H1 (cell line): ENCODE data around the gene CAMSAP1. TPM values are rescaled to one million over a fixed set of nuclear protein-coding genes. Genes with fewer than 3 reads are reported as not detected.

Experiments used
- CTCF ChIA-PET: fragments of 300-600 bp; sonication (Branson Sonifier 250); formaldehyde crosslinking; loops from one replicate; lab custom pipeline; 2021; ENCODE audit not compliant: partially characterized antibody; lab: Charles Lee
- POLR2A ChIA-PET: fragments of 300-600 bp; sonication (Branson Sonifier 250); formaldehyde crosslinking; loops from one replicate; lab custom pipeline; 2021; ENCODE audit warnings: inconsistent platforms; ENCODE audit not compliant: partially characterized antibody; lab: Charles Lee
- DNase-seq, 2 experiments: peaks; one replicate each; pipeline versions ENCODE4 v3.0.0 to v3.0.0-alpha.2; 2010 to 2022; ENCODE audit warnings: low spot score in 2 of 2, low read depth in 1 of 2, mixed read lengths in 1 of 2
- FAIRE-seq: peaks from 2 replicates; lab custom pipeline; 2011; peaks lifted over from hg19 to GRCh38; lab: Jason Lieb, UNC
- H2AFZ ChIP-seq: 2 replicates; pipeline ENCODE4 v1.8.1; 2012; ENCODE audit warnings: low read length, inconsistent platforms
- H2AK5ac ChIP-seq: 2 replicates; pipeline ENCODE4 v1.6.1; 2013; ENCODE audit warnings: low read depth, low read length
- H2BK120ac ChIP-seq: replicated peaks from 2 replicates; pipeline ENCODE3; 2013; ENCODE audit warnings: low read depth, low read length, inconsistent platforms
- H2BK12ac ChIP-seq: 2 replicates; pipeline ENCODE4 v1.6.1; 2013; ENCODE audit warnings: low read depth, low read length
- H2BK15ac ChIP-seq: 2 replicates; pipeline ENCODE4 v1.6.1; 2013; ENCODE audit warnings: low read length
- H2BK20ac ChIP-seq: 2 replicates; pipeline ENCODE4 v1.6.1; 2013; ENCODE audit warnings: low read length
- H2BK5ac ChIP-seq: 2 replicates; pipeline ENCODE4 v1.6.1; 2013; ENCODE audit warnings: low read depth, low read length
- H3K14ac ChIP-seq: 2 replicates; pipeline ENCODE4 v1.6.1; 2013; ENCODE audit warnings: inconsistent platforms; ENCODE audit not compliant: insufficient read length
- H3K18ac ChIP-seq: 2 replicates; pipeline ENCODE4 v1.6.1; 2013; ENCODE audit warnings: low read length; ENCODE audit errors: extremely low read depth
- H3K23ac ChIP-seq: 2 replicates; pipeline ENCODE4 v1.6.1; 2013; ENCODE audit warnings: inconsistent platforms; ENCODE audit not compliant: insufficient read length
- H3K23me2 ChIP-seq: 2 replicates; pipeline ENCODE4 v1.6.1; 2013; ENCODE audit warnings: low read depth, low read length
- H3K27ac ChIP-seq: 2 replicates; pipeline ENCODE4 v1.6.1; 2011; ENCODE audit warnings: low read depth, low read length, inconsistent platforms
- H3K27me3 ChIP-seq, 4 experiments: replicated peaks in 1 of 4; 1 replicate in 1 of 4; 2 replicates in 3 of 4; pipeline versions ENCODE4 v1.6.1 to v1.8.1; 2011 to 2013; ENCODE audit warnings: low read length in 3 of 4, mild to moderate bottlenecking in 3 of 4, inconsistent platforms in 2 of 4, mixed read lengths in 2 of 4, moderate library complexity in 1 of 4; ENCODE audit not compliant: control insufficient read depth in 3 of 4, insufficient read depth in 3 of 4; ENCODE audit errors: extremely low read depth in 1 of 4
- H3K36me3 ChIP-seq, 4 experiments: 2 replicates each; pipeline versions ENCODE4 v1.6.1 to v1.8.1; 2011 to 2013; ENCODE audit warnings: mild to moderate bottlenecking in 4 of 4, low read length in 3 of 4, moderate library complexity in 2 of 4, control low read depth in 1 of 4, inconsistent platforms in 1 of 4; ENCODE audit not compliant: insufficient read depth in 4 of 4, control insufficient read depth in 2 of 4
- H3K4ac ChIP-seq: replicated peaks from 2 replicates; pipeline ENCODE3; 2013; ENCODE audit warnings: low read length, low read depth, mixed read lengths, inconsistent platforms; ENCODE audit not compliant: insufficient read length
- H3K4me1 ChIP-seq, 4 experiments: replicated peaks in 1 of 4; 1 replicate in 1 of 4; 2 replicates in 3 of 4; pipeline versions ENCODE4 v1.6.1 to v1.8.1; 2011 to 2013; ENCODE audit warnings: low read length in 3 of 4, inconsistent platforms in 2 of 4, mixed read lengths in 1 of 4; ENCODE audit not compliant: insufficient read depth in 4 of 4, control insufficient read depth in 3 of 4
- H3K4me2 ChIP-seq, 2 experiments: 2 replicates each; pipeline versions ENCODE4 v1.6.1 to v1.8.1; 2011 to 2013; ENCODE audit warnings: low read depth in 2 of 2, low read length in 2 of 2, control low read depth in 1 of 2, inconsistent platforms in 1 of 2, mild to moderate bottlenecking in 1 of 2; ENCODE audit not compliant: insufficient read depth in 1 of 2
- H3K4me3 ChIP-seq, 4 experiments: fragments of 200-600, 300-600 bp in 1 of 4; sonication (generic), shearing (Covaris generic), sonication (Bioruptor Twin) in 1 of 4; 2 replicates each; pipeline versions ENCODE4 v1.5.1 to v1.8.1; 2011 to 2016; ENCODE audit warnings: low read length in 4 of 4, low read depth in 3 of 4, control low read depth in 2 of 4, inconsistent platforms in 2 of 4, mild to moderate bottlenecking in 2 of 4, mixed read lengths in 1 of 4, moderate library complexity in 1 of 4; ENCODE audit not compliant: insufficient read depth in 2 of 4; ENCODE audit errors: extremely low read depth in 1 of 4
- H3K56ac ChIP-seq: replicated peaks from 2 replicates; pipeline ENCODE3; 2013; ENCODE audit warnings: low read depth, mild to moderate bottlenecking, mixed read lengths, low read length, inconsistent platforms; ENCODE audit not compliant: insufficient read length
- H3K79me1 ChIP-seq: 2 replicates; pipeline ENCODE4 v1.6.1; 2013; ENCODE audit warnings: low read depth, low read length, control low read depth
- H3K79me2 ChIP-seq, 2 experiments: 2 replicates each; pipeline versions ENCODE4 v1.6.1 to v1.8.1; 2012 to 2013; ENCODE audit warnings: low read length in 2 of 2, mild to moderate bottlenecking in 2 of 2, inconsistent platforms in 1 of 2; ENCODE audit not compliant: insufficient read depth in 2 of 2, control insufficient read depth in 1 of 2
- H3K9ac ChIP-seq, 4 experiments: replicated peaks in 1 of 4; 1 replicate in 1 of 4; 2 replicates in 3 of 4; pipeline versions ENCODE4 v1.6.1 to v1.8.1; 2011 to 2013; ENCODE audit warnings: low read depth in 3 of 4, low read length in 3 of 4, control low read depth in 2 of 4, mild to moderate bottlenecking in 2 of 4, moderate library complexity in 2 of 4, inconsistent platforms in 1 of 4; ENCODE audit errors: extremely low read depth in 1 of 4
- H3K9me3 ChIP-seq, 2 experiments: 2 replicates each; pipeline versions ENCODE4 v1.6.1 to v1.8.1; 2012 to 2013; ENCODE audit warnings: mild to moderate bottlenecking in 2 of 2, moderate library complexity in 2 of 2, control low read depth in 1 of 2, inconsistent platforms in 1 of 2, low read depth in 1 of 2, low read length in 1 of 2, mixed read lengths in 1 of 2; ENCODE audit not compliant: insufficient read depth in 2 of 2
- H4K20me1 ChIP-seq, 2 experiments: replicated peaks in 1 of 2; 2 replicates each; pipeline versions ENCODE3 to v1.8.1; 2011 to 2013; ENCODE audit warnings: inconsistent platforms in 2 of 2, low read length in 2 of 2, mild to moderate bottlenecking in 1 of 2; ENCODE audit not compliant: insufficient read depth in 2 of 2, control insufficient read depth in 1 of 2
- H4K5ac ChIP-seq: 2 replicates; pipeline ENCODE4 v1.6.1; 2013; ENCODE audit warnings: low read length, low read depth, mixed read lengths, inconsistent platforms; ENCODE audit not compliant: insufficient read length
- H4K8ac ChIP-seq: 2 replicates; pipeline ENCODE4 v1.8.0; 2013; ENCODE audit warnings: mild to moderate bottlenecking, moderate library complexity, low read length, inconsistent platforms; ENCODE audit not compliant: insufficient read depth; ENCODE audit errors: extremely low read depth
- H4K91ac ChIP-seq: replicated peaks from 2 replicates; pipeline ENCODE3; 2013; ENCODE audit warnings: low read length, mixed read lengths, inconsistent platforms; ENCODE audit not compliant: insufficient read length
- CBX8 ChIP-seq: fragments of 300-800, 300-1000 bp; sonication (generic); IDR thresholded peaks from 2 replicates; pipeline ENCODE4 v1.7.1; 2016; ENCODE audit warnings: low read depth, low read length, borderline replicate concordance
- EZH2 ChIP-seq: fragments of 200-600 bp; sonication (generic); IDR thresholded peaks from 2 replicates; pipeline ENCODE4 v1.7.1; 2012; ENCODE audit warnings: low read depth, mild to moderate bottlenecking, moderate library complexity, low read length, inconsistent platforms; ENCODE audit not compliant: severe bottlenecking
- JUN ChIP-seq: IDR thresholded peaks from 2 replicates; pipeline ENCODE4 v1.6.1; 2011; ENCODE audit warnings: low read depth, mild to moderate bottlenecking, improper control_type of control experiment, low read length
- WGBS, 2 experiments: shearing (Covaris generic) in 1 of 2; methylation state at CpG; one replicate each; pipeline versions ENCODE4 v1.1.6 to v1.1.7; 2013 to 2015; ENCODE audit warnings: low lambda C conversion rate in 2 of 2, mixed read lengths in 2 of 2, inconsistent platforms in 1 of 2, low coverage in 1 of 2, missing lambda C conversion rate in 1 of 2; ENCODE audit not compliant: insufficient replicate concordance in 2 of 2, insufficient coverage in 1 of 2, insufficient read length in 1 of 2; ENCODE audit errors: extremely low coverage in 1 of 2, missing lambda C conversion rate in 1 of 2; 5-methylcytosine and 5-hydroxymethylcytosine counted together
- polyA plus RNA-seq, 7 experiments: library from polyadenylated mRNA; depleted of rRNA in 3 of 7; stranded (reverse) in 5 of 7; unstranded in 2 of 7; fragments of >200 nt in 5 of 7; fragments of 200-250 nt in 2 of 7; gene quantifications; 1 replicate in 5 of 7; 2 replicates in 1 of 7; 4 replicates in 1 of 7; pipeline versions ENCODE4 v1.2.1 to v1.2.3, GENCODE V29; 2011 to 2013; ENCODE audit warnings: missing spikeins in 2 of 7, mixed read lengths in 2 of 7
- total RNA-seq: library from RNA; stranded (reverse); fragmentation: NEBNext Ultra II Directional; extraction: Animal tissue kit (Norgen Biotek cat#: 25700); gene quantifications from 2 replicates; pipeline ENCODE4 v1.2.1, GENCODE V29; 2021

The CAMSAP1 gene
- total and polyA plus RNA-seq, 2 of the 8 experiments (the other 6 are each of a cell fraction or from before 2014, with no cell fraction given) = 13.4 to 44.0 TPM

DNA sequence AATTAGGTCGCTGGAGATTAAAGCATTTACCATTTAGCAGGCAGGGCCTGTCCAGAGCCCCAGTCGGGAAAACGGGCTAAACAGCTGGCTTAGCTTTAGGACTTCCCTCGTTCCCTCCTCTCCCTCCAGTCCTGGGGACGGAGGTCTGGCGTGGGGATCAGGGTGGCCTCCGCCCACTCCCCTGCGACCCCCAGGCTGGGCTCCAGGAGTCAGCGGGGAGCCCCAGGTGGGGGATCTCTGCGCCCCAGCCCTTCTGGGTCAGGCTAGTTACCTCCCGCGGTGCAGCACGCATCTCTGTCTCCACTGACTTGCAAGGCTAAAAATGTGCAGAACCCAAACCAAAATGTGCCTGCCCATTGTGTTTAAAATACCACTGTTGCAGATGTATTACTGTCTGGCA, 16.2 kb upstream of the CAMSAP1 start:
- Histone ChIP-seq H3K23me2 (no peaks in the 10 kb centered on the region), H3K9ac (no peak overlapping the region), H2AFZ (no peak overlapping the region), H3K4me2 (no peak overlapping the region), H3K14ac (no peak overlapping the region), H4K91ac (no peak overlapping the region), H3K9me3 (peaks cover 11 to 19% of the 10 kb centered on the region in 2 experiments; a peak in 3 of 4 replicates), H3K27ac (no peak overlapping the region), H4K20me1 (peaks cover 0 to 15% of the 10 kb centered on the region in 2 experiments), H4K8ac (no peak overlapping the region), H2BK20ac (no peak overlapping the region), H2BK5ac (no peak overlapping the region), H2BK12ac (no peak overlapping the region), H3K23ac (no peak overlapping the region), H3K79me1 (peaks cover 4% of the 10 kb centered on the region; the same call in 1 of the 2 replicates), H2BK120ac (no peak overlapping the region), H3K36me3 (no peaks in the 10 kb centered on the region; a peak in 1 of 8 replicates), H2BK15ac (no peak overlapping the region), H3K4me1 (no peaks in the 10 kb centered on the region; a peak in 1 of 7 replicates), H3K4ac (no peak overlapping the region), H3K56ac (no peak overlapping the region), H2AK5ac (no peak overlapping the region), H3K27me3 (no peaks in the 10 kb centered on the region), H3K4me3 (no peak overlapping the region), H3K18ac (no peak overlapping the region), H4K5ac (no peak overlapping the region), H3K79me2 (no peaks in the 10 kb centered on the region)
- TF ChIP-seq CBX8 (no peak), EZH2 (no peak), JUN (no peak)
- WGBS, 2 experiments = 92% methylated on average over 13 of the region's 13 CpGs; no CpG with 5 or more reads in 1 of the 2 experiments
- no peak for FAIRE-seq
- DNase-seq = no peak
- ChIA-PET POLR2A (interaction anchor here (1.6 kb wide), 1 partner anchor 17 kb away, joined by 4 read pairs; no protein-coding TSS in a partner anchor), CTCF (interaction anchor here (1.2 kb wide), 2 partner anchors 11 to 34 kb away, joined by 3 read pairs; no protein-coding TSS in a partner anchor)
